SK-N-SH treated with all-trans-retinoic acid at 6 μM for 48 hours (cell line): ENCODE data around the gene THOC2.

Experiments
- ATAC-seq: fragments of 200-7000 bp; cut with Tn5 transposase; 3 replicates; pipeline ENCODE4 v1.9.1; 2020; ENCODE audit warnings: mild to moderate bottlenecking, moderate library complexity
- ARNTL ChIP-seq: fragments of 450-650 bp; formaldehyde crosslinking; IDR thresholded peaks from 2 replicates; pipeline ENCODE4 v1.5.0; 2020; ENCODE audit warnings: low read depth, mild to moderate bottlenecking, moderate library complexity, borderline replicate concordance
- CSDC2 ChIP-seq: fragments of 250-450 bp; sonication (Bioruptor Pico); IDR thresholded peaks from 2 replicates; pipeline ENCODE4 v1.5.0; 2020; ENCODE audit warnings: mild to moderate bottlenecking, moderate library complexity
- ESRRG ChIP-seq: fragments of 250-450 bp; sonication (Bioruptor Pico); IDR thresholded peaks from 2 replicates; pipeline ENCODE4 v1.6.1; 2021; ENCODE audit warnings: mild to moderate bottlenecking
- GLIS3 ChIP-seq: fragments of 250-450 bp; sonication (Bioruptor Pico); IDR thresholded peaks from 2 replicates; pipeline ENCODE4 v1.5.0; 2020; ENCODE audit warnings: mild to moderate bottlenecking, moderate library complexity
- ISL1 ChIP-seq: fragments of 250-450 bp; sonication (Bioruptor Pico); IDR thresholded peaks from 2 replicates; pipeline ENCODE4 v2.1.2; 2022; ENCODE audit warnings: mild to moderate bottlenecking, moderate library complexity
- OSR1 ChIP-seq: fragments of 250-450 bp; sonication (Bioruptor Pico); IDR thresholded peaks from 2 replicates; pipeline ENCODE4 v1.8.0; 2022; ENCODE audit warnings: moderate library complexity, mild to moderate bottlenecking, inconsistent platforms
- PPARA ChIP-seq: fragments of 250-450 bp; sonication (Bioruptor Pico); IDR thresholded peaks from 2 replicates; pipeline ENCODE4 v1.5.0; 2020; ENCODE audit warnings: mild to moderate bottlenecking, borderline replicate concordance
- RARB ChIP-seq: fragments of 250-450 bp; sonication (Bioruptor Pico); IDR thresholded peaks from 2 replicates; pipeline ENCODE4 v1.8.0; 2021; ENCODE audit warnings: mild to moderate bottlenecking, moderate library complexity
- SNAI2 ChIP-seq: fragments of 250-450 bp; sonication (Bioruptor Pico); IDR thresholded peaks from 2 replicates; pipeline ENCODE4 v1.5.0; 2020; ENCODE audit warnings: mild to moderate bottlenecking, moderate library complexity
- TCF4 ChIP-seq: fragments of 250-450 bp; sonication (Bioruptor Pico); IDR thresholded peaks from 2 replicates; pipeline ENCODE4 v1.8.0; 2021; ENCODE audit warnings: mild to moderate bottlenecking, moderate library complexity, borderline replicate concordance
- TOX ChIP-seq: fragments of 250-450 bp; sonication (Bioruptor Pico); IDR thresholded peaks from 2 replicates; pipeline ENCODE4 v1.8.0; 2021; ENCODE audit warnings: mild to moderate bottlenecking, moderate library complexity, borderline replicate concordance
- ZC3H10 ChIP-seq: fragments of 250-450 bp; sonication (Bioruptor Pico); IDR thresholded peaks from 2 replicates; pipeline ENCODE4 v1.5.1; 2021; ENCODE audit warnings: mild to moderate bottlenecking, moderate library complexity
- ZFP3 ChIP-seq: fragments of 250-450 bp; sonication (Bioruptor Pico); IDR thresholded peaks from 2 replicates; pipeline ENCODE4 v1.5.0; 2020; ENCODE audit warnings: mild to moderate bottlenecking, moderate library complexity
- ZFP30 ChIP-seq: fragments of 450-650 bp; formaldehyde crosslinking; IDR thresholded peaks from 2 replicates; pipeline ENCODE4 v1.5.0; 2022; ENCODE audit warnings: mild to moderate bottlenecking, moderate library complexity
- ZNF565 ChIP-seq: fragments of 450-650 bp; formaldehyde crosslinking; conservative IDR thresholded peaks from 2 replicates; pipeline ENCODE4 v1.5.0; 2020; ENCODE audit warnings: low read depth, mild to moderate bottlenecking, moderate library complexity
- ZNF8 ChIP-seq: fragments of 450-650 bp; formaldehyde crosslinking; IDR thresholded peaks from 2 replicates; pipeline ENCODE4 v1.5.0; 2020; ENCODE audit warnings: mild to moderate bottlenecking, moderate library complexity
- TF ChIP-seq, protein P1 (sequence below): fragments of 250-450 bp; sonication (Bioruptor Pico); IDR thresholded peaks from 2 replicates; pipeline ENCODE4 v1.5.1; 2020; ENCODE audit warnings: low read depth, mild to moderate bottlenecking, moderate library complexity
- TF ChIP-seq, protein P2 (sequence below): fragments of 250-450 bp; sonication (Bioruptor Pico); IDR thresholded peaks from 2 replicates; pipeline ENCODE4 v1.8.0; 2020; ENCODE audit warnings: mild to moderate bottlenecking, moderate library complexity, borderline replicate concordance
- TF ChIP-seq, protein P3 (sequence below): fragments of 250-450 bp; sonication (Bioruptor Pico); IDR thresholded peaks from 2 replicates; pipeline ENCODE4 v1.5.1; 2021; ENCODE audit warnings: mild to moderate bottlenecking, moderate library complexity
- TF ChIP-seq, protein P4 (sequence below): fragments of 250-450 bp; sonication (Bioruptor Pico); IDR thresholded peaks from 2 replicates; pipeline ENCODE4 v1.5.0; 2020; ENCODE audit warnings: mild to moderate bottlenecking, moderate library complexity

THOC2 gene

DNA sequence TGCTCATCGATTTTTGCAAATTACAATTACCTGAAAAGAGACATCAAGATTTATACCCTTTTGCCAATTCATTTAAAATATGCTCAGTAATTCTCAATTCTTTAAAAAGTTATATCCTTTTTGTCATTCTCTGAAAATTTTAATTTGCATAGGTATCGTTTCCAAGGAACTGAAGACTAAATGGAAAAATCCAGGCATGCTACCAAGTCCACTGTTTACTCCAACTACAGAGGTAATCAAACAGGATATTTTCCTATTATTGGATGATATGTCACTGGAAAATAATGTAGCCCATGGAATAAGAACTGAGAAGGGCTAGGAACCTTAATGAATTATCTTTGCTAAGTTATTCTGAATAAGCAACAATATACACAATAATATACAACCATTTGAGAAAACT lies 132.7 kb downstream of the THOC2 start:
- no peak for ATAC-seq
- TF ChIP-seq ZC3H10 (CRISPR knock-in tag): no peak
- TF ChIP-seq, protein P1, sequence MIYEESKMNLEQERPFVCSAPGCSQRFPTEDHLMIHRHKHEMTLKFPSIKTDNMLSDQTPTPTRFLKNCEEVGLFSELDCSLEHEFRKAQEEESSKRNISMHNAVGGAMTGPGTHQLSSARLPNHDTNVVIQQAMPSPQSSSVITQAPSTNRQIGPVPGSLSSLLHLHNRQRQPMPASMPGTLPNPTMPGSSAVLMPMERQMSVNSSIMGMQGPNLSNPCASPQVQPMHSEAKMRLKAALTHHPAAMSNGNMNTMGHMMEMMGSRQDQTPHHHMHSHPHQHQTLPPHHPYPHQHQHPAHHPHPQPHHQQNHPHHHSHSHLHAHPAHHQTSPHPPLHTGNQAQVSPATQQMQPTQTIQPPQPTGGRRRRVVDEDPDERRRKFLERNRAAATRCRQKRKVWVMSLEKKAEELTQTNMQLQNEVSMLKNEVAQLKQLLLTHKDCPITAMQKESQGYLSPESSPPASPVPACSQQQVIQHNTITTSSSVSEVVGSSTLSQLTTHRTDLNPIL (CRISPR knock-in tag): no peak
- TF ChIP-seq, protein P2, sequence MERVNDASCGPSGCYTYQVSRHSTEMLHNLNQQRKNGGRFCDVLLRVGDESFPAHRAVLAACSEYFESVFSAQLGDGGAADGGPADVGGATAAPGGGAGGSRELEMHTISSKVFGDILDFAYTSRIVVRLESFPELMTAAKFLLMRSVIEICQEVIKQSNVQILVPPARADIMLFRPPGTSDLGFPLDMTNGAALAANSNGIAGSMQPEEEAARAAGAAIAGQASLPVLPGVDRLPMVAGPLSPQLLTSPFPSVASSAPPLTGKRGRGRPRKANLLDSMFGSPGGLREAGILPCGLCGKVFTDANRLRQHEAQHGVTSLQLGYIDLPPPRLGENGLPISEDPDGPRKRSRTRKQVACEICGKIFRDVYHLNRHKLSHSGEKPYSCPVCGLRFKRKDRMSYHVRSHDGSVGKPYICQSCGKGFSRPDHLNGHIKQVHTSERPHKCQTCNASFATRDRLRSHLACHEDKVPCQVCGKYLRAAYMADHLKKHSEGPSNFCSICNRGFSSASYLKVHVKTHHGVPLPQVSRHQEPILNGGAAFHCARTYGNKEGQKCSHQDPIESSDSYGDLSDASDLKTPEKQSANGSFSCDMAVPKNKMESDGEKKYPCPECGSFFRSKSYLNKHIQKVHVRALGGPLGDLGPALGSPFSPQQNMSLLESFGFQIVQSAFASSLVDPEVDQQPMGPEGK: no peak
- TF ChIP-seq ARNTL (CRISPR knock-in tag): no peak
- TF ChIP-seq TOX (CRISPR knock-in tag): no peak
- TF ChIP-seq, protein P3, sequence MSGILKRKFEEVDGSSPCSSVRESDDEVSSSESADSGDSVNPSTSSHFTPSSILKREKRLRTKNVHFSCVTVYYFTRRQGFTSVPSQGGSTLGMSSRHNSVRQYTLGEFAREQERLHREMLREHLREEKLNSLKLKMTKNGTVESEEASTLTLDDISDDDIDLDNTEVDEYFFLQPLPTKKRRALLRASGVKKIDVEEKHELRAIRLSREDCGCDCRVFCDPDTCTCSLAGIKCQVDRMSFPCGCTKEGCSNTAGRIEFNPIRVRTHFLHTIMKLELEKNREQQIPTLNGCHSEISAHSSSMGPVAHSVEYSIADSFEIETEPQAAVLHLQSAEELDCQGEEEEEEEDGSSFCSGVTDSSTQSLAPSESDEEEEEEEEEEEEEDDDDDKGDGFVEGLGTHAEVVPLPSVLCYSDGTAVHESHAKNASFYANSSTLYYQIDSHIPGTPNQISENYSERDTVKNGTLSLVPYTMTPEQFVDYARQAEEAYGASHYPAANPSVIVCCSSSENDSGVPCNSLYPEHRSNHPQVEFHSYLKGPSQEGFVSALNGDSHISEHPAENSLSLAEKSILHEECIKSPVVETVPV (CRISPR knock-in tag): no peak
- no peak for TF ChIP-seq ESRRG (CRISPR knock-in tag)
- no peak for TF ChIP-seq GLIS3
- TF ChIP-seq CSDC2 (CRISPR knock-in tag): no peak
- no peak for TF ChIP-seq PPARA (CRISPR knock-in tag)
- TF ChIP-seq ZNF565 (CRISPR knock-in tag): no peak
- TF ChIP-seq, protein P4, sequence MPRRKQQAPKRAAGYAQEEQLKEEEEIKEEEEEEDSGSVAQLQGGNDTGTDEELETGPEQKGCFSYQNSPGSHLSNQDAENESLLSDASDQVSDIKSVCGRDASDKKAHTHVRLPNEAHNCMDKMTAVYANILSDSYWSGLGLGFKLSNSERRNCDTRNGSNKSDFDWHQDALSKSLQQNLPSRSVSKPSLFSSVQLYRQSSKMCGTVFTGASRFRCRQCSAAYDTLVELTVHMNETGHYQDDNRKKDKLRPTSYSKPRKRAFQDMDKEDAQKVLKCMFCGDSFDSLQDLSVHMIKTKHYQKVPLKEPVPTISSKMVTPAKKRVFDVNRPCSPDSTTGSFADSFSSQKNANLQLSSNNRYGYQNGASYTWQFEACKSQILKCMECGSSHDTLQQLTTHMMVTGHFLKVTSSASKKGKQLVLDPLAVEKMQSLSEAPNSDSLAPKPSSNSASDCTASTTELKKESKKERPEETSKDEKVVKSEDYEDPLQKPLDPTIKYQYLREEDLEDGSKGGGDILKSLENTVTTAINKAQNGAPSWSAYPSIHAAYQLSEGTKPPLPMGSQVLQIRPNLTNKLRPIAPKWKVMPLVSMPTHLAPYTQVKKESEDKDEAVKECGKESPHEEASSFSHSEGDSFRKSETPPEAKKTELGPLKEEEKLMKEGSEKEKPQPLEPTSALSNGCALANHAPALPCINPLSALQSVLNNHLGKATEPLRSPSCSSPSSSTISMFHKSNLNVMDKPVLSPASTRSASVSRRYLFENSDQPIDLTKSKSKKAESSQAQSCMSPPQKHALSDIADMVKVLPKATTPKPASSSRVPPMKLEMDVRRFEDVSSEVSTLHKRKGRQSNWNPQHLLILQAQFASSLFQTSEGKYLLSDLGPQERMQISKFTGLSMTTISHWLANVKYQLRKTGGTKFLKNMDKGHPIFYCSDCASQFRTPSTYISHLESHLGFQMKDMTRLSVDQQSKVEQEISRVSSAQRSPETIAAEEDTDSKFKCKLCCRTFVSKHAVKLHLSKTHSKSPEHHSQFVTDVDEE (CRISPR knock-in tag): no peak
- TF ChIP-seq SNAI2: no peak
- TF ChIP-seq TCF4 (CRISPR knock-in tag): no peak
- no peak for TF ChIP-seq ISL1 (CRISPR knock-in tag)
- no peak for TF ChIP-seq ZFP3

DNA sequence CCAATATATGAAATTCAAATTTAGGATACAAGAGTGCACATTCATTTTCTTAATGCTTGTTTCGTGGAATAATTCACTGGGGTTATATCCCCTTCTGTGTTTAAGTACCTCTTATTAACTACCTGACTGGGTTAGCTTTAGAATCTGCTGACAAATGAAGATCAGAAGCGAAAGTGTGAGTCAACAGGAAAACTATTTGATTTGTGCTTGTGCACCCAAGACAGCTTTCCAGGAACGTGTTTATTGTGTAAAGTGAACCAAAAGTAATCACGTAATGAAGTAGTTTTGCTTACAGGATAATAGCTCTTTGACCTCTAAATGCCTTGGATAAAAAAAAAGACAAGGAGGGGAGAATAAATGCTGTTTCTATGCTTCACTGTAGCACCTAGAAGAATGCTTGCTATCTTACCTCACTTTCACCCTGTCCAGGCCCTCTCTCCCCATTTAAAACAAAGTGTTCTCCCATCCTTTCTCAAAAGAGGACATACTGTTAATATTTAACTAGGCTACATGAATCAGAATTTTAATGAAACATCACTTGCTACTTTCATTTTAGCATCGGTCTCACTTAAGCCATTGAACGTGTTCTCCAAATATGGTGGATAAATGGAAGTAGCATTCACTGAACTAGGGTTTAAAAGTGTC lies 141.9 kb downstream of the THOC2 start:
- ATAC-seq: no peak
- no peak for TF ChIP-seq ESRRG (CRISPR knock-in tag)
- TF ChIP-seq, protein P1 (CRISPR knock-in tag): no peak
- no peak for TF ChIP-seq ZNF8
- no peak for TF ChIP-seq ZFP30 (CRISPR knock-in tag)
- no peak for TF ChIP-seq ZFP3
- TF ChIP-seq, protein P3 (CRISPR knock-in tag): no peak
- no peak for TF ChIP-seq ISL1 (CRISPR knock-in tag)
- TF ChIP-seq OSR1 (CRISPR knock-in tag): no peak
- TF ChIP-seq ZNF565 (CRISPR knock-in tag): no peak
- TF ChIP-seq ARNTL (CRISPR knock-in tag): no peak
- no peak for TF ChIP-seq TCF4 (CRISPR knock-in tag)
- TF ChIP-seq RARB (CRISPR knock-in tag): no peak
